ENCODE measurements around the gene ACAA2.

DNA sequence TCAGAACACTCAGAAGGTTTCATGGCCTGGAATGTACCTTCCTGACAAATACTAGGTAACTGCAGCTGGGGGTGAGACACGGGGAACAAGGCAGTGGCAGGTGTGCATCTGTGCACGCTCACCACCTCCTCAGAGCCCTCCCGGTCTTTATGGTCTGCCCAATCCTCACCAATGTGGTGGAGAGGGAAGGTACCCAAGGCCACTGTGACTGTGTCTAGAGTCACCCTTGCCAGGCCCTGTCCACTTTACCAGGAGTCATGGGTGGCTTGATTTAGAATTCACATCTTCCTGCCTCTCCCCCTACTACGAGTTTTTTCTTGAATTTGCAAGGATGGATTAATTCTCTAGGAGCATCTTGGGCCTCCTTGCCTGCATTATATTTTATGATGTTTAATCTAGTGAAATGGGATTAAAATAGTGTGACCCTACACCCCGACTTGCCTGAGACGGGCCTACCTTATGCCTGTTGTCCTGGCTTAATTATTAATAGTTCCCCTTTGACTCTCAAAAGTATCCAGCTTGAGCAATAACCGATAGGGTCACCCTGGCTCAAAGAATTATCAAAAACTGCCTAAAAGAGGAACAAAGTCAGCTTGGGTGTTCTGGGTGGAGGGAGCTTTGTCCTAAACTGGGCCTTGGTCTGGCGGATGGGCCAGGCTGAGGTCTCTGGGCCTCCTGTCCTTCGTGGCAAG is 56.5 kb downstream of the ACAA2 start:
- no peak for TF ChIP-seq POLR2A (IDR thresholded peaks at IDR 0.05)
- TF ChIP-seq, protein P1, sequence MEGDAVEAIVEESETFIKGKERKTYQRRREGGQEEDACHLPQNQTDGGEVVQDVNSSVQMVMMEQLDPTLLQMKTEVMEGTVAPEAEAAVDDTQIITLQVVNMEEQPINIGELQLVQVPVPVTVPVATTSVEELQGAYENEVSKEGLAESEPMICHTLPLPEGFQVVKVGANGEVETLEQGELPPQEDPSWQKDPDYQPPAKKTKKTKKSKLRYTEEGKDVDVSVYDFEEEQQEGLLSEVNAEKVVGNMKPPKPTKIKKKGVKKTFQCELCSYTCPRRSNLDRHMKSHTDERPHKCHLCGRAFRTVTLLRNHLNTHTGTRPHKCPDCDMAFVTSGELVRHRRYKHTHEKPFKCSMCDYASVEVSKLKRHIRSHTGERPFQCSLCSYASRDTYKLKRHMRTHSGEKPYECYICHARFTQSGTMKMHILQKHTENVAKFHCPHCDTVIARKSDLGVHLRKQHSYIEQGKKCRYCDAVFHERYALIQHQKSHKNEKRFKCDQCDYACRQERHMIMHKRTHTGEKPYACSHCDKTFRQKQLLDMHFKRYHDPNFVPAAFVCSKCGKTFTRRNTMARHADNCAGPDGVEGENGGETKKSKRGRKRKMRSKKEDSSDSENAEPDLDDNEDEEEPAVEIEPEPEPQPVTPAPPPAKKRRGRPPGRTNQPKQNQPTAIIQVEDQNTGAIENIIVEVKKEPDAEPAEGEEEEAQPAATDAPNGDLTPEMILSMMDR (IDR thresholded peaks at IDR 0.05): no peak
